ENCODE data around the gene IGFBP7.

The IGFBP7 gene

DNA sequence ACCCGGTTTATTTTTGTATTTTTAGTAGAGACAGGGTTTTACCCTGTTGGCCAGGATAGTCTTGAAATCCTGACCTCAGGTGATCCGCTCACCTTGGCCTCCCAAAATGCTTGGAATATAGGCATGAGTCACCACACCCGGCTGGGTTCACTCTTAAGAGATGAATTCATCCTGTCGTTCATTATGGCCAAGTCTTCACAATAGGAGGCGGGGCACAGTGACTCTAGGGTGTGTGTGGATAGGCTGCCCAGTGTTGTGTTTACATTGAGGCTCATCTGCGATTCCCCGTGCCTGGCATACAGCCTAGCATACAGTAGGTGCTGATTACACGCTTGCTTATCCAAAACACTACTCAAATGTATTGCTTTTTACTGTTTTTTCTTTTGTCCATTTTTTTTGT is 41.3 kb upstream of the IGFBP7 start:
- no peaks in the 10 kb centered on the region for H3K36me3 ChIP-seq
- no peaks in the 10 kb centered on the region for H3K27me3 ChIP-seq
- H4K20me1 ChIP-seq, result no peaks in the 10 kb centered on the region
- H3K4me1 ChIP-seq, result peaks cover 14% of the 10 kb centered on the region
- no peak overlapping the region for H3K4me2 ChIP-seq
- H3K9ac ChIP-seq, result no peak overlapping the region
- H3K27ac ChIP-seq, result no peak overlapping the region
- no peaks in the 10 kb centered on the region for H3K9me3 ChIP-seq
- TF ChIP-seq Cebpa-rat (IDR thresholded peaks at IDR 0.05), result no peak
- no peak overlapping the region for H3K4me3 ChIP-seq

DNA sequence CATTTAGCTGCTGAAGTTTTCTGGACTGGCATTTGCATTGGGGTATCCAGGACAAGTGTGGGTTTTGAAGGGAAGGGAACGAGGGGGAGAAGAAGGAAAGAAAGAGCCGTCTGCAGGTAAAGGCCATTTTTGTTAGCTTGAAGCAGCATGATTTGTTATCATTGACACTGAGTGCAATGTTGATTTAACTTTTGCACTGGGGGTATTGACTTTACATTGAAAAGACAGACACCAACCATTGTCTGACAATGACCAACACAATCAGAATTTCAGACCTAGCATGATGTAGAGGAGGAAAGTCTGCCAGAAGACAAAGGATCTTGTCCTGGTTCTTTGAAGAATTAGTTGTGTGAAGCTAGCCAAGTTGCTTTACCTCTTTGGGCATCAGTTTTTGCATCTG is 39.6 kb upstream of the IGFBP7 start:
- no peaks in the 10 kb centered on the region for H4K20me1 ChIP-seq
- no peaks in the 10 kb centered on the region for H3K36me3 ChIP-seq
- no peak overlapping the region for H3K9ac ChIP-seq
- no peak overlapping the region for H3K27ac ChIP-seq
- peaks cover 12% of the 10 kb centered on the region for H3K4me1 ChIP-seq
- no peak overlapping the region for H3K4me3 ChIP-seq
- no peaks in the 10 kb centered on the region for H3K27me3 ChIP-seq
- H3K9me3 ChIP-seq, result no peaks in the 10 kb centered on the region
- TF ChIP-seq Cebpa-rat (IDR thresholded peaks at IDR 0.05), result no peak
- no peak overlapping the region for H3K4me2 ChIP-seq

DNA sequence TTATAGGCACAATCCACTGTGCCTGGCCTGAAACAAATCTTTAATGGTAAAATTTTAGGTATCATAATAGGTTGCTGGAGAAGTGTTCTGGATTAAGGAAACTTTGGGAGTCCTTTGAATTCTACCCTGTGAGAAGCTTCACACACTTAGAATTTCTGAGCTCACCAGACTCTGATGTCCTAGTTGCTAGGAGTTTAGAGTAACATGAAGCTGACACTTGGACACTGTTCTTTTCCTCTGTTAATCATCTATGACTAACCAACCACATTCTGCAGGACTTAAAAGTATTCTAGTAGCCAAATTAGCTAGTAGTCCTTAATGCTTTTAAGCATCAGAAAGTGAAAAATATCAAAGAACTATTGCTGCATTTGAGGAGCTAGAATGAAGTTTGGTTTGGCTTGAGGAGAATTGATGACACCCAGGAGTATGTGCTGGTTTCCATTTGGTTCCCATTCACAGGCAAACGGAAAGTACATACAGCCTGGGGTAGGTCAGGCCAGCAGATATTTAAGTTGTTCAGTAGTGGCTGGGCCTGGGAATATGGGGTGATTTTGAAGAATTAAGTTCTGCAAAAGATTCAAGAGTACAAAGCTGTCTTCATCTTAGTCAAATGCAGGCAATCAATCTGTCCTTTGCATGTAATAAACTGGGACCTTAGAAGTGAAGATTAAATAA is 38.8 kb upstream of the IGFBP7 start:
- no peak overlapping the region for H3K9ac ChIP-seq
- no peak overlapping the region for H3K27ac ChIP-seq
- no peak overlapping the region for H3K4me3 ChIP-seq
- TF ChIP-seq Cebpa-rat (IDR thresholded peaks at IDR 0.05), result no peak
- no peaks in the 10 kb centered on the region for H3K9me3 ChIP-seq
- no peak overlapping the region for H3K4me2 ChIP-seq
- peaks cover 4% of the 10 kb centered on the region; the same call in 1 of the 2 replicates for H3K4me1 ChIP-seq
- no peaks in the 10 kb centered on the region for H3K36me3 ChIP-seq
- H3K27me3 ChIP-seq, result no peaks in the 10 kb centered on the region
- H4K20me1 ChIP-seq, result no peaks in the 10 kb centered on the region

DNA sequence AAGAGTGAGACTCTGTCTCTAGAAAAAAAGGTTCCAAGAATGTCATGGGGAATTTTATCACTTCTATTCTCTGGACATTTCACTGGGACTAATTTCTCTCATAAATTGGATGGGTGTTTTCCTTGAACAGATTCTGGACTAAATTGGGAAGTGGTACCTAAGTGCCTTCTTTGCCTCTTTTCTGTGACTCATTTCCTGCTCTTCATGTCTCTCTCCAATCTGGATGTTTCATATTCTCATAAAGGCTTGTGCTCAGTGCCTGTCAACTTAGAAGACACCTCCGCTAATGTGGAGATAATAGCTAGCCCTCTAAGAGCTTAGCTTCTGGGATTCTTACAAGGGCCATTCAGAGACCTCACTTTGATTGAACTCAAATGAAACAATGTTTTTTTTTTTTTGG is 38.0 kb upstream of the IGFBP7 start:
- Histone ChIP-seq H3K36me3 (no peaks in the 10 kb centered on the region), H3K9ac (no peak overlapping the region), H3K4me3 (no peak overlapping the region), H3K9me3 (no peaks in the 10 kb centered on the region), H3K27ac (no peak overlapping the region), H4K20me1 (no peaks in the 10 kb centered on the region), H3K4me2 (no peak overlapping the region), H3K4me1 (no peaks in the 10 kb centered on the region), H3K27me3 (no peaks in the 10 kb centered on the region)
- no peak for TF ChIP-seq Cebpa-rat (IDR thresholded peaks at IDR 0.05)

DNA sequence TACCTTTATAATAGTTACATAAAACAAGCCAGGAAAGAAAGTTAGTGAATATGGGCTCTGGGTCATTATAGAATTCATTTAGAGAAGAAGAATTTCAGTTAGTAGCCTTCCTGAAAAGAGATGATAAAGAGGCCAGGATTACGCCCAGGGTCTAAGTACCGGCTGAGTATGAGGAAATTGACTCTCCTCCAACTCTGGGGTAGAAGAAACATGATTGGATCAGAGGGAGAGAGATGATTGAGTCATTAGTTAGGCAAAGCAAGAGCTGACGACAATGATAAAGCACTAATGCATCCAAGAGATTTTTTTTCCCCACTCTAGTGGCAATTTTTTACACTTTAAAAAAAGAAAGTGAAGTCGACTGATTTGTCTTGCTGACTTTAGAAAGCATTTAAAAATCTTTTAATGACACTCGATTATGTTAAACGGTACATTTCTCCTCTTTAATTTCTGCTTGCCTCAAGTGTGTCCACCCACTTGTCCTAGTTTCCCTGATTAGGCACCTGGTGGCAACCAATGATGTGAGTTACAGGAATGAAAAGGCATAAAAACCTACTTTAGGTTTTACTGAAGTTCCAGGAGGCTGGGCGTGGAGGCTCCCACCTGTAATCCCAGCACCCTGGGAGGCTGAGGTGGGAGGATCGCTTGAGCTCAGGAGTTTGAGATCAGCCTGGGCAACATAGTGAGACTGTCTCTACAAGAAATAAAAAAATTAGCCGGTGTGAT is 37.3 kb upstream of the IGFBP7 start:
- H3K4me2 ChIP-seq, result no peak overlapping the region
- no peaks in the 10 kb centered on the region for H3K27me3 ChIP-seq
- no peak overlapping the region for H3K4me3 ChIP-seq
- no peak for TF ChIP-seq Cebpa-rat (IDR thresholded peaks at IDR 0.05)
- no peaks in the 10 kb centered on the region for H3K4me1 ChIP-seq
- no peak overlapping the region for H3K27ac ChIP-seq
- no peak overlapping the region for H3K9ac ChIP-seq
- no peaks in the 10 kb centered on the region for H3K36me3 ChIP-seq
- H3K9me3 ChIP-seq, result no peaks in the 10 kb centered on the region
- H4K20me1 ChIP-seq, result no peaks in the 10 kb centered on the region

DNA sequence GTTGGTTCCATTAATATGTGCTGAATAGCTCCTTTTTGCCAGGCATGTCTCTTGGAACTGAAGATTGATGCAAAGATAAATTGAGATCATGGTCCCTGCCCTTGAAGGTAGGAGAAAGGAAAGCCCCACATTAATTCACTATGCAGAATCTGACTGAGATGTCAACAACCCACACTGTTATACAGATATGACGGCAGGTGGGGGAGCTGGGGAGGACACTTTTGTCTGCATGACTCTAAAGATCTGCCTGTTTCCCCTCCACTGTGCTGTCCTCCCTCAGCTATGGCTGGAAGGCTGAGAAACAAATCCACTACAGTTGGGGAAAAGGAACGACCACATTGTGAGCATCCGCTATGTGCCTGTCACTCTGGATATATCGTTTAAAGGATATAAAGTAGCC is 36.3 kb upstream of the IGFBP7 start:
- H3K27me3 ChIP-seq, result no peaks in the 10 kb centered on the region
- H3K36me3 ChIP-seq, result no peaks in the 10 kb centered on the region
- peaks cover 4% of the 10 kb centered on the region; the same call in 1 of the 2 replicates for H3K9me3 ChIP-seq
- H3K4me2 ChIP-seq, result no peak overlapping the region
- no peak overlapping the region for H3K4me3 ChIP-seq
- TF ChIP-seq Cebpa-rat (IDR thresholded peaks at IDR 0.05), result no peak
- H3K27ac ChIP-seq, result no peak overlapping the region
- H3K9ac ChIP-seq, result no peak overlapping the region
- H4K20me1 ChIP-seq, result no peaks in the 10 kb centered on the region
- H3K4me1 ChIP-seq, result no peaks in the 10 kb centered on the region

DNA sequence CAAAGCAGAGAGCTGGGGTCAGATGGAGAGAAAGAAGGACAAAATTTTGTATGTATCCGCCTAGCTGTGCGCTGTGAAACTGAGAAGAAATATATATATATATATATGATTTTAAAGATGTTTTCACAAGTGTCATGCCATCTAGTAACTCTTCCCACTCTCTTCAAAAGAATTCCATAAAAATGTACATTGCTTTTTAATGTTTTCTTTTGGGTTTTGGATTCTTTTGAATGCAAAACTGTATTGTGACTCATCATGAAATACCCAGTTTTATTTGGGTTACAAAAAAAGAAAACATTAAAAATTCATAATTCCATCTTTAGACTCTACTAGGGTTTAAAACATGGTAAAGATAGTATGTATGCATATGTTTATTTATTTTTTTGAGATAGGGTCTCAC is 34.3 kb upstream of the IGFBP7 start:
- H4K20me1 ChIP-seq, result no peaks in the 10 kb centered on the region
- H3K27me3 ChIP-seq, result no peaks in the 10 kb centered on the region
- no peak overlapping the region for H3K27ac ChIP-seq
- peaks cover 10% of the 10 kb centered on the region; the same call in 1 of the 2 replicates for H3K9me3 ChIP-seq
- H3K9ac ChIP-seq, result no peak overlapping the region
- H3K4me3 ChIP-seq, result no peak overlapping the region
- TF ChIP-seq Cebpa-rat (IDR thresholded peaks at IDR 0.05), result no peak
- no peaks in the 10 kb centered on the region for H3K36me3 ChIP-seq
- no peaks in the 10 kb centered on the region for H3K4me1 ChIP-seq
- no peak overlapping the region for H3K4me2 ChIP-seq

DNA sequence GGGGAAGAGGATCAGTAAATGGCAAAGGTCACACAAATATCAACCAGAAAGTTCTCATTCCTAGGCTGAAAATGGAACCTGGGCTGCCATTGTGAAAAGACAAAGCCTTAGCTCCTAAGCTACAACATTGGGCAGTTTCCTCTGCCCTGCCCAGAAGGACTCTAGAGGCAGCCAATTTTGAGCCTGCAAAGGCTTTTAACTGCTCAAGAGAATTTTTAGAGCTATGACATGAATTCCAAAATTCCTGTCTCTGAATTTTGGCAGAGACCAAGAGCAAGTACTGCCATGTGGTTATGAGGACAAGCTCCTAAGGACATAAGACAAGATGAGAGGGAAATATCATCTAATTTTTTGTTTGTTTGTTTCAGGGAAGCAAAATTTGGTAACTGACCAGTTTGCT is 29.6 kb upstream of the IGFBP7 start:
- no peaks in the 10 kb centered on the region for H3K27me3 ChIP-seq
- H3K4me3 ChIP-seq, result no peak overlapping the region
- H3K4me2 ChIP-seq, result no peak overlapping the region
- H4K20me1 ChIP-seq, result no peaks in the 10 kb centered on the region
- no peaks in the 10 kb centered on the region for H3K36me3 ChIP-seq
- peaks cover 44% of the 10 kb centered on the region for H3K9me3 ChIP-seq
- no peak overlapping the region for H3K9ac ChIP-seq
- H3K27ac ChIP-seq, result no peak overlapping the region
- no peaks in the 10 kb centered on the region for H3K4me1 ChIP-seq
- TF ChIP-seq Cebpa-rat (IDR thresholded peaks at IDR 0.05), result no peak

DNA sequence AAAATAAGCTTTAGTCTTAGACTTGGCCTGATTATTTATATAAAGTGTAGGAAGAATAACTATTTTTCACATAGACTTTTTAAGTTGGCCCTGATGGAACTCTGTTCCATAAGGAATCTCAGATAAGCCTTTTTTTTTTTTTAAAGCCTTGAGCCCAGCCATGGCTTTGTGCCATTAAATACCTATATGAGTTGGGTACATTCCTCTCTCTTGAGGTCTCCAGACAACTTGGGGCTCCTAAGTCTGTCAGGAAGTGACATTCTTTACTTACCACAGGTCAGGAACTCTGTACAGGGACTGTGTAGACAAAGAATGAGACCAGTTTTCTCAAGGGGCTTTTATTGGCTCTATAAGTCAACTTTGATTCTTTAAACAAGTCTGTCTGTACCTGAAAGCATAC is 27.1 kb upstream of the IGFBP7 start:
- Histone ChIP-seq H3K4me1 (peaks cover 5% of the 10 kb centered on the region), H3K36me3 (no peaks in the 10 kb centered on the region), H3K27ac (no peak overlapping the region), H3K4me3 (no peak overlapping the region), H3K9me3 (peaks cover 44% of the 10 kb centered on the region), H3K9ac (no peak overlapping the region), H3K27me3 (no peaks in the 10 kb centered on the region), H4K20me1 (no peaks in the 10 kb centered on the region), H3K4me2 (no peak overlapping the region)
- TF ChIP-seq Cebpa-rat (IDR thresholded peaks at IDR 0.05), result no peak

DNA sequence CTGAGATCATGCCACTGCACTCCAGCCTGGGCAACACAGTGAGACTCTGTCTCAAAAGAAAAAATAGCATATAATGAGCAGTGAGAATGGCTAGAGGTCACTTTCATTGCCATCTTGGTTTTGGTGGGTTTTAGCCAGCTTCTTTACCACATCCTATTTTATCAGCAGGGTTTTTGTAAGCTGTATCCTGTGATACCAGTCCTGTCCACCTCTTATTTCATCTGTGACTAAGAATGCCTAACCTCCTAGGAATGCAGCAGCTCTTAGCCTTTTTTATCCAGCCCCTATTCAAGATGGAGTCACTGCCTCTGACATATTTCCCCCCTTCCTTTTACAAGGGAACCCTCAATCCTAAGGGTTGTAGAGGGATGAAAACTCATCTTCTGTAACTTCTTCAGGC is 26.1 kb upstream of the IGFBP7 start:
- no peaks in the 10 kb centered on the region for H3K36me3 ChIP-seq
- H3K9me3 ChIP-seq, result peaks cover 39% of the 10 kb centered on the region
- no peak overlapping the region for H3K9ac ChIP-seq
- no peak for TF ChIP-seq Cebpa-rat (IDR thresholded peaks at IDR 0.05)
- H3K27me3 ChIP-seq, result no peaks in the 10 kb centered on the region
- H3K4me2 ChIP-seq, result no peak overlapping the region
- no peak overlapping the region for H3K27ac ChIP-seq
- no peaks in the 10 kb centered on the region for H4K20me1 ChIP-seq
- no peak overlapping the region for H3K4me3 ChIP-seq
- H3K4me1 ChIP-seq, result peaks cover 15% of the 10 kb centered on the region
